Endothelial cell of umbilical vein (primary cell): Measurements from ENCODE around the gene TFF2. TPM values are rescaled to one million over a fixed set of nuclear protein-coding genes. Genes with fewer than 3 reads are reported as not detected.

ENCODE experiments used
- BruUV-seq: library from RNA; stranded (reverse); fragments of 400-500 nt; replicated peaks from 2 replicates; lab custom pipeline; 2021; lab: Mats Ljungman, UMichigan
- CTCF ChIA-PET: fragments of 300-600, 350-600 bp; sonication (Branson Sonifier 250); formaldehyde crosslinking; loops from one replicate; lab custom pipeline; 2021; ENCODE audit warnings: antibody characterized with exemption, inconsistent platforms; lab: Charles Lee
- POLR2A ChIA-PET: fragments of 300-600, 350-600 bp; sonication (Branson Sonifier 250); formaldehyde crosslinking; loops from one replicate; lab custom pipeline; 2021; ENCODE audit warnings: antibody characterized with exemption, inconsistent platforms; lab: Charles Lee
- DNase-seq: peaks from one replicate; pipeline ENCODE4 v3.0.0-alpha.2; 2011; ENCODE audit warnings: low read depth, low spot score
- FAIRE-seq: peaks from 2 replicates; lab custom pipeline; 2011; peaks lifted over from hg19 to GRCh38; lab: Jason Lieb, UNC
- H2AFZ ChIP-seq: 2 replicates; pipeline ENCODE4 v1.6.0; 2012; ENCODE audit warnings: low read depth, low read length, control low read depth, inconsistent platforms
- H3K27ac ChIP-seq: 2 replicates; pipeline ENCODE4 v1.5.1; 2011; ENCODE audit warnings: low read depth, mild to moderate bottlenecking, control low read depth, low read length, moderate library complexity; ENCODE audit not compliant: insufficient read depth
- H3K27me3 ChIP-seq, 2 experiments: 2 replicates each; pipeline versions ENCODE4 v1.6.0 to v1.6.1; 2011; ENCODE audit warnings: low read length in 2 of 2, mixed read lengths in 1 of 2; ENCODE audit not compliant: control insufficient read depth in 2 of 2, insufficient read depth in 2 of 2
- H3K36me3 ChIP-seq, 2 experiments: 2 replicates in 1 of 2; 3 replicates in 1 of 2; pipeline ENCODE4 v1.5.1; 2011; ENCODE audit warnings: low read length in 2 of 2, mild to moderate bottlenecking in 1 of 2, moderate library complexity in 1 of 2; ENCODE audit not compliant: control insufficient read depth in 2 of 2, insufficient read depth in 2 of 2; ENCODE audit errors: extremely low read depth in 1 of 2
- H3K4me1 ChIP-seq: 3 replicates; pipeline ENCODE4 v1.5.1; 2011; ENCODE audit warnings: mild to moderate bottlenecking, low read length; ENCODE audit not compliant: control insufficient read depth, insufficient read depth; ENCODE audit errors: extremely low read depth
- H3K4me2 ChIP-seq: 2 replicates; pipeline ENCODE4 v1.6.1; 2011; ENCODE audit warnings: low read length, control low read depth, mixed read lengths; ENCODE audit not compliant: insufficient read depth
- H3K4me3 ChIP-seq, 3 experiments: fragments of 200-600 bp in 1 of 3; sonication (generic), shearing (Covaris generic) in 1 of 3; replicated peaks in 1 of 3; 2 replicates each; pipeline ENCODE4 v1.5.1; 2011 to 2016; ENCODE audit warnings: control low read depth in 3 of 3, low read length in 3 of 3, mild to moderate bottlenecking in 2 of 3, inconsistent platforms in 1 of 3, low read depth in 1 of 3, moderate library complexity in 1 of 3; ENCODE audit not compliant: insufficient read depth in 1 of 3
- H3K79me2 ChIP-seq: 2 replicates; pipeline ENCODE4 v1.6.0; 2012; ENCODE audit warnings: low read length, inconsistent platforms; ENCODE audit not compliant: control insufficient read depth, insufficient read depth
- H3K9ac ChIP-seq: replicated peaks from 2 replicates; pipeline ENCODE3; 2011; ENCODE audit warnings: low read length, control low read depth; ENCODE audit not compliant: insufficient read depth; ENCODE audit errors: extremely low read depth
- H3K9me1 ChIP-seq: replicated peaks from 3 replicates; pipeline ENCODE4 v1.6.0; 2011; ENCODE audit warnings: mild to moderate bottlenecking, low read length; ENCODE audit not compliant: control insufficient read depth, insufficient read depth; ENCODE audit errors: extremely low read depth
- H3K9me3 ChIP-seq: replicated peaks from 2 replicates; pipeline ENCODE4 v1.5.1; 2012; ENCODE audit warnings: low read length, inconsistent platforms; ENCODE audit not compliant: control insufficient read depth, insufficient read depth
- H4K20me1 ChIP-seq: replicated peaks from 2 replicates; pipeline ENCODE3; 2011; ENCODE audit warnings: mild to moderate bottlenecking, low read length; ENCODE audit not compliant: control insufficient read depth, insufficient read depth; ENCODE audit errors: extremely low read depth
- CTCF ChIP-seq, 2 donors: IDR thresholded peaks; 1 replicate in 1 of 2; 2 replicates in 1 of 2; pipeline ENCODE4 v1.5.1; 2011; ENCODE audit warnings: low read length in 2 of 2, mild to moderate bottlenecking in 2 of 2, moderate library complexity in 2 of 2, control low read depth in 1 of 2, inconsistent platforms in 1 of 2, low read depth in 1 of 2; ENCODE audit not compliant: insufficient read depth in 1 of 2; ENCODE audit errors: extremely low read depth in 1 of 2
- EZH2 ChIP-seq: IDR thresholded peaks from 2 replicates; pipeline ENCODE4 v1.6.1; 2012; ENCODE audit warnings: borderline replicate concordance, low read depth, mild to moderate bottlenecking, moderate library complexity, low read length, inconsistent platforms; ENCODE audit not compliant: severe bottlenecking
- FOS ChIP-seq: IDR thresholded peaks from 2 replicates; pipeline ENCODE4 v1.6.1; 2011; ENCODE audit warnings: mild to moderate bottlenecking, low read length, moderate library complexity, borderline replicate concordance; ENCODE audit not compliant: insufficient read depth
- GATA2 ChIP-seq: IDR thresholded peaks from 2 replicates; pipeline ENCODE4 v1.7.0; 2011; ENCODE audit warnings: low read depth, mild to moderate bottlenecking, moderate library complexity, mixed read lengths, low read length; ENCODE audit not compliant: insufficient read length, insufficient read depth
- MAX ChIP-seq: IDR thresholded peaks from 2 replicates; pipeline ENCODE4 v1.6.1; 2011; ENCODE audit not compliant: insufficient read depth, insufficient read length
- MYC ChIP-seq: IDR thresholded peaks from one replicate; pipeline ENCODE4 v1.6.1; 2011; ENCODE audit warnings: mild to moderate bottlenecking, low read depth, low read length
- POLR2A ChIP-seq: IDR thresholded peaks from 2 replicates; pipeline ENCODE4 v1.6.1; 2012; ENCODE audit warnings: low read depth, mild to moderate bottlenecking, control low read depth, low read length
- POLR2AphosphoS5 ChIP-seq: IDR thresholded peaks from 2 replicates; pipeline ENCODE4 v1.6.1; 2012; ENCODE audit warnings: low read depth, mild to moderate bottlenecking, control low read depth, low read length, moderate library complexity; ENCODE audit not compliant: insufficient read depth
- dilution Hi-C: fragments of 300-500 bp; cut with MboI; formaldehyde crosslinking; loops from one replicate; pipeline ENCODE4 v1.15.0; 2019; ENCODE audit warnings: low sequenced_read_pairs; ENCODE audit not compliant: extremely low pct_ligation_motif_present
- intact Hi-C: fragments of 100-400 bp; cut with micrococcal nuclease; formaldehyde crosslinking; loops from one replicate; pipeline ENCODE4 v1.10.0; 2022
- polyA plus RNA-seq, 4 experiments: library from polyadenylated mRNA; depleted of rRNA in 3 of 4; stranded (reverse) in 3 of 4; unstranded in 1 of 4; fragments of >200 nt; gene quantifications; 2 replicates each; pipeline versions ENCODE4 v1.2.1 to v1.2.3, GENCODE V29; 2011 to 2012; ENCODE audit warnings: missing spikeins in 1 of 4
- total RNA-seq: library from RNA; stranded (reverse); gene quantifications from 2 replicates; pipeline ENCODE4 v1.2.3, GENCODE V29; 2021

TFF2 gene
- total and polyA plus RNA-seq, 2 donors (not counting 3 experiments of a cell fraction or from before 2014, with no cell fraction given), result not detected

- CTCF ChIA-PET, result interaction anchor here (1.1 to 3.1 kb wide), 4 partner anchors 16 to 39 kb away, joined by 3 to 10 read pairs (median 4); no protein-coding TSS in a partner anchor
- no peaks in the 10 kb centered on the region for H3K79me2 ChIP-seq
- no peaks in the 10 kb centered on the region for H3K4me1 ChIP-seq
- H3K27ac ChIP-seq, result no peak overlapping the region
- POLR2A ChIA-PET, result no interaction called here
- no peak overlapping the region for H3K4me3 ChIP-seq
- H2AFZ ChIP-seq, result no peak overlapping the region
- H4K20me1 ChIP-seq, result no peaks in the 10 kb centered on the region
- no peaks in the 10 kb centered on the region for H3K9me3 ChIP-seq
- H3K36me3 ChIP-seq, result no peaks in the 10 kb centered on the region
- TF ChIP-seq FOS (no peak), EZH2 (no peak), POLR2A (no peak), MAX (no peak), GATA2 (no peak), MYC (no peak), POLR2AphosphoS5 (no peak), CTCF (IDR thresholded peaks at IDR 0.05; ENCODE audit: extremely low read depth in 1 of 2, insufficient read depth in 1 of 2, low read depth in 1 of 2, low read length in 2 of 2) (no peak)
- dilution Hi-C loops (no loop called here), intact Hi-C loops (no loop called here)
- H3K9me1 ChIP-seq, result no peaks in the 10 kb centered on the region
- peaks cover 2 to 11% of the 10 kb centered on the region in 2 experiments for H3K27me3 ChIP-seq
- no peak overlapping the region for H3K4me2 ChIP-seq
- no peak for FAIRE-seq
- H3K9ac ChIP-seq, result no peak overlapping the region
- BruUV-seq, result no TSS peak
- DNase-seq, result no peak
Measured at GRCh38 chr21:42341776-42342542, 8.8 kb downstream of the TFF2 start.
